HepG2 (cell line): ENCODE measurements around the gene YY1. TPM values are rescaled to one million over a fixed set of nuclear protein-coding genes. Genes with fewer than 3 reads are reported as not detected.

Experiments
- ATAC-seq: fragments of 200-7000 bp; cut with Tn5 transposase; 3 replicates; pipeline ENCODE4 v1.9.1; 2020; ENCODE audit warnings: mild to moderate bottlenecking, moderate library complexity
- BruUV-seq: library from RNA; stranded (reverse); fragments of 400-500 nt; replicated peaks from 2 replicates; lab custom pipeline; 2021; lab: Mats Ljungman, UMichigan
- CTCF ChIA-PET: fragments of 300-600 bp; formaldehyde crosslinking; extraction: SDS; loops from one replicate; lab custom pipeline; 2021; ENCODE audit warnings: low total read pairs, inconsistent platforms, low intra/inter-chr PET ratio; lab: Yijun Ruan, JAX
- POLR2A ChIA-PET: fragments of 350-600 bp; sonication (Branson Sonifier 250); formaldehyde crosslinking; loops from one replicate; lab custom pipeline; 2020; ENCODE audit warnings: antibody characterized with exemption, inconsistent platforms; lab: Yijun Ruan, JAX
- DNase-seq: peaks from one replicate; pipeline ENCODE4 v3.0.0-alpha.2; 2015; ENCODE audit warnings: low spot score
- FAIRE-seq: peaks from 3 replicates; lab custom pipeline; 2011; peaks lifted over from hg19 to GRCh38; lab: Jason Lieb, UNC
- H2AFZ ChIP-seq: one replicate; pipeline ENCODE4 v1.6.1; 2011; ENCODE audit warnings: low read length, inconsistent platforms
- H3K27ac ChIP-seq: fragments of 300-600 bp; 3 replicates; pipeline ENCODE4 v1.8.0; 2011; ENCODE audit warnings: mixed run types, mild to moderate bottlenecking, mixed read lengths, low read length, inconsistent platforms; ENCODE audit not compliant: insufficient read depth; ENCODE audit errors: extremely low read length
- H3K27me3 ChIP-seq, 2 experiments: fragments of 200-600 bp in 1 of 2; 2 replicates in 1 of 2; 3 replicates in 1 of 2; pipeline versions ENCODE4 v1.6.0 to v1.8.0; 2011; ENCODE audit warnings: low read length in 2 of 2, mild to moderate bottlenecking in 2 of 2, moderate library complexity in 2 of 2, inconsistent platforms in 1 of 2; ENCODE audit not compliant: insufficient read depth in 2 of 2, control insufficient read depth in 1 of 2
- H3K36me3 ChIP-seq, 2 experiments: fragments of 200-600 bp in 1 of 2; replicated peaks in 1 of 2; 2 replicates in 1 of 2; 3 replicates in 1 of 2; pipeline versions ENCODE4 v1.5.1 to v1.8.0; 2011; ENCODE audit warnings: low read length in 2 of 2, inconsistent platforms in 1 of 2; ENCODE audit not compliant: insufficient read depth in 2 of 2, control insufficient read depth in 1 of 2
- H3K4me1 ChIP-seq: 2 replicates; pipeline ENCODE4 v1.5.1; 2012; ENCODE audit warnings: low read length, inconsistent platforms; ENCODE audit not compliant: insufficient read depth
- H3K4me2 ChIP-seq: 2 replicates; pipeline ENCODE4 v1.6.0; 2011; ENCODE audit warnings: low read depth, low read length, inconsistent platforms
- H3K4me3 ChIP-seq, 3 experiments: fragments of 200-600 bp in 1 of 3; sonication (generic), shearing (Covaris generic) in 1 of 3; replicated peaks in 1 of 3; 2 replicates each; pipeline ENCODE4 v1.5.1; 2011 to 2016; ENCODE audit warnings: low read length in 3 of 3, inconsistent platforms in 2 of 3, low read depth in 2 of 3, mild to moderate bottlenecking in 2 of 3, control low read depth in 1 of 3, mixed read lengths in 1 of 3; ENCODE audit not compliant: insufficient read depth in 1 of 3
- H3K79me2 ChIP-seq: one replicate; pipeline ENCODE4 v1.6.1; 2011; ENCODE audit warnings: low read length, inconsistent platforms; ENCODE audit not compliant: insufficient read depth
- H3K9ac ChIP-seq: 2 replicates; pipeline ENCODE4 v1.6.0; 2011; ENCODE audit warnings: mild to moderate bottlenecking, low read depth, low read length, inconsistent platforms; ENCODE audit not compliant: insufficient read depth
- H3K9me3 ChIP-seq: 2 replicates; pipeline ENCODE4 v1.5.1; 2012; ENCODE audit warnings: mild to moderate bottlenecking, low read length
- H4K20me1 ChIP-seq: 2 replicates; pipeline ENCODE4 v1.6.0; 2011; ENCODE audit warnings: inconsistent platforms, mild to moderate bottlenecking, low read length, moderate library complexity; ENCODE audit not compliant: insufficient read depth
- CTCF ChIP-seq: sonication (generic); formaldehyde crosslinking; IDR thresholded peaks from 2 replicates; pipeline ENCODE4 v1.5.0; 2020; ENCODE audit warnings: mild to moderate bottlenecking, missing genetic modification reagents, moderate library complexity
- EED ChIP-seq: sonication (generic); formaldehyde crosslinking; IDR thresholded peaks from 2 replicates; pipeline ENCODE4 v1.5.0; 2020; ENCODE audit warnings: mild to moderate bottlenecking, missing genetic modification reagents
- HDAC2 ChIP-seq: sonication (generic); formaldehyde crosslinking; IDR thresholded peaks from 2 replicates; pipeline ENCODE4 v1.4.0; 2020; ENCODE audit warnings: missing genetic modification reagents
- KDM3A ChIP-seq: IDR thresholded peaks from 2 replicates; pipeline ENCODE4 v1.6.1; 2018; ENCODE audit warnings: low read depth, missing compliant biosample characterization
- NBN ChIP-seq: fragments of 450-650 bp; conservative IDR thresholded peaks from 2 replicates; pipeline ENCODE4 v1.6.1; 2017
- NCOA2 ChIP-seq: sonication (generic); formaldehyde crosslinking; IDR thresholded peaks from 2 replicates; pipeline ENCODE4 v1.8.0; 2022; ENCODE audit warnings: inconsistent platforms
- NONO ChIP-seq, 2 experiments: fragments of 450-650 bp in 1 of 2; sonication (generic) in 1 of 2; formaldehyde crosslinking in 1 of 2; IDR thresholded peaks in 1 of 2; conservative IDR thresholded peaks in 1 of 2; 2 replicates each; pipeline versions ENCODE4 v1.6.1 to v1.8.0; 2017 to 2022; ENCODE audit warnings: mild to moderate bottlenecking in 1 of 2, missing genetic modification reagents in 1 of 2, moderate library complexity in 1 of 2
- PHF8 ChIP-seq: sonication (generic); formaldehyde crosslinking; IDR thresholded peaks from 2 replicates; pipeline ENCODE4 v1.5.0; 2020; ENCODE audit warnings: missing genetic modification reagents
- POGZ ChIP-seq: sonication (generic); formaldehyde crosslinking; IDR thresholded peaks from 2 replicates; pipeline ENCODE4 v1.4.0; 2020; ENCODE audit warnings: mild to moderate bottlenecking, missing genetic modification reagents
- TAF1 ChIP-seq: sonication (generic); formaldehyde crosslinking; IDR thresholded peaks from 2 replicates; pipeline ENCODE4 v1.4.0; 2020; ENCODE audit warnings: missing genetic modification reagents
- TMF1 ChIP-seq: sonication (generic); formaldehyde crosslinking; IDR thresholded peaks from 2 replicates; pipeline ENCODE4 v1.8.1; 2022; ENCODE audit warnings: low read depth, missing genetic modification reagents
- UBTF ChIP-seq: sonication (generic); formaldehyde crosslinking; IDR thresholded peaks from 2 replicates; pipeline ENCODE4 v1.4.0; 2020; ENCODE audit warnings: mild to moderate bottlenecking, missing genetic modification reagents
- ZEB1 ChIP-seq: IDR thresholded peaks from 2 replicates; pipeline ENCODE4 v1.6.1; 2012; ENCODE audit warnings: mild to moderate bottlenecking, low read depth, inconsistent platforms; ENCODE audit not compliant: insufficient replicate concordance
- ZFP91 ChIP-seq: sonication (generic); formaldehyde crosslinking; IDR thresholded peaks from 2 replicates; pipeline ENCODE4 v1.9.0; 2022; ENCODE audit warnings: missing genetic modification reagents, mild to moderate bottlenecking, borderline replicate concordance
- ZFY ChIP-seq: sonication (generic); formaldehyde crosslinking; IDR thresholded peaks from 2 replicates; pipeline ENCODE4 v1.4.0; 2020; ENCODE audit warnings: missing genetic modification reagents
- ZNF333 ChIP-seq: sonication (generic); formaldehyde crosslinking; IDR thresholded peaks from 2 replicates; pipeline ENCODE4 v1.4.0; 2020; ENCODE audit warnings: mild to moderate bottlenecking, missing genetic modification reagents, borderline replicate concordance
- ZNF629 ChIP-seq: sonication (generic); formaldehyde crosslinking; conservative IDR thresholded peaks from 2 replicates; pipeline ENCODE4 v1.5.0; 2020; ENCODE audit warnings: missing genetic modification reagents
- ZSCAN31 ChIP-seq: sonication (generic); formaldehyde crosslinking; IDR thresholded peaks from 2 replicates; pipeline ENCODE4 v1.5.0; 2020; ENCODE audit warnings: low read depth, mild to moderate bottlenecking, missing genetic modification reagents
- WGBS: methylation state at CpG from one replicate; pipeline ENCODE4 v1.1.6; 2017; ENCODE audit warnings: low lambda C conversion rate; 5-methylcytosine and 5-hydroxymethylcytosine counted together
- in situ Hi-C: cut with HindIII; loops from 2 replicates; pipeline ENCODE4 v1.10.0; 2017; ENCODE audit warnings: low pct_unique_long_range_greater_than_20kb; ENCODE audit not compliant: extremely low pct_ligation_motif_present
- intact Hi-C: fragments of 100-400 bp; cut with micrococcal nuclease; formaldehyde crosslinking; loops from one replicate; pipeline ENCODE4 v1.10.0; 2022; ENCODE audit not compliant: unreplicated experiment
- polyA plus RNA-seq, 8 experiments: library from polyadenylated mRNA; depleted of rRNA in 3 of 8; stranded (reverse) in 7 of 8; unstranded in 1 of 8; fragments of >200 nt; fragmentation: Illumina TruSeq in 4 of 8; extraction: Trizol in 4 of 8; gene quantifications; 2 replicates each; pipeline versions ENCODE4 v1.2.1 to v1.2.3, GENCODE V29; 2011 to 2016; ENCODE audit warnings: low read depth in 4 of 8, missing spikeins in 1 of 8, mixed read lengths in 1 of 8; ENCODE audit not compliant: insufficient read depth in 1 of 8
- total RNA-seq, 5 experiments: library from RNA; depleted of rRNA; stranded (reverse); fragments of >200 nt; fragmentation: Illumina TruSeq; extraction: Trizol; gene quantifications; 2 replicates each; pipeline ENCODE4 v1.2.3, GENCODE V29; 2016; ENCODE audit warnings: low read depth in 1 of 5

Gene YY1
- total and polyA plus RNA-seq, 2 of the 13 experiments (the other 11 are each of a cell fraction or from before 2014, with no cell fraction given), result 29.4 to 68.1 TPM

GRCh38 chr14:100306998-100307765, 68.2 kb downstream of the YY1 start:
- no peaks in the 10 kb centered on the region for H3K79me2 ChIP-seq
- H3K4me3 ChIP-seq, result peak overlapping the region; percentile 73 to 87 (median 81)
- peak overlapping the region; percentile 78 for H3K9ac ChIP-seq
- H3K9me3 ChIP-seq, result no peaks in the 10 kb centered on the region
- no peak overlapping the region for H2AFZ ChIP-seq
- BruUV-seq, result TSS peak; percentile 82
- POLR2A ChIA-PET, result interaction anchor here (0.7 to 2.6 kb wide), 2 partner anchors 17 to 68 kb away, joined by 3 to 7 read pairs; a partner anchor contains a TSS
- WGBS, result under 1% methylated on average over 30 of the region's 49 CpGs
- H3K4me2 ChIP-seq, result peak overlapping the region; percentile 80
- FAIRE-seq, result no peak
- no peak for DNase-seq
- H3K4me1 ChIP-seq, result peaks cover 57% of the 10 kb centered on the region
- H3K36me3 ChIP-seq, result no peaks in the 10 kb centered on the region
- in situ Hi-C loops (loop anchor here (5.0 kb wide), 1 partner anchor 70 kb away; the partner anchor contains the start of gene WDR25), intact Hi-C loops (loop anchor here (2.0 kb wide), 1 partner anchor 16 kb away; the partner anchor contains the start of gene SLC25A47)
- peak; percentile 46 for ATAC-seq
- CTCF ChIA-PET, result no interaction called here
- H3K27ac ChIP-seq, result peak overlapping the region; percentile 54
- no peaks in the 10 kb centered on the region; the same call in 1 of the 2 replicates for H4K20me1 ChIP-seq
- peaks cover 0 to 9% of the 10 kb centered on the region in 2 experiments; a peak in 4 of 5 replicates for H3K27me3 ChIP-seq
- 0 out of 2 replicates have a peak, but pooled peaks have one; percentile 18 for TF ChIP-seq ZSCAN31 (CRISPR knock-in tag)
- no peak for TF ChIP-seq ZEB1
- peak; percentile 58; the same call in 1 of the 2 replicates for TF ChIP-seq EED
- TF ChIP-seq PHF8 (CRISPR knock-in tag), result peak; percentile 18; the same call in 1 of the 2 replicates
- TF ChIP-seq NONO (IDR thresholded peaks at IDR 0.05), result no peak
- peak; percentile 70 for TF ChIP-seq NONO (CRISPR knock-in tag; conservative IDR thresholded peaks at IDR 0.05)
- peak; percentile 37; the same call in 1 of the 2 replicates for TF ChIP-seq POGZ (CRISPR knock-in tag)
- peak; percentile 10 for TF ChIP-seq ZFY
- peak; percentile 45; the same call in 1 of the 2 replicates for TF ChIP-seq UBTF
- TF ChIP-seq ZNF629 (CRISPR knock-in tag), result no peak
- peak; percentile 10; the same call in 1 of the 2 replicates for TF ChIP-seq NCOA2 (CRISPR knock-in tag)
- no peak for TF ChIP-seq NBN
- TF ChIP-seq ZNF333, result no peak
- no peak for TF ChIP-seq TMF1 (CRISPR knock-in tag)
- 0 out of 2 replicates have a peak, but pooled peaks have one; percentile 47 for TF ChIP-seq ZFP91
- TF ChIP-seq HDAC2 (CRISPR knock-in tag), result peak; percentile 37; the same call in 1 of the 2 replicates
- peak; percentile 31 for TF ChIP-seq TAF1 (CRISPR knock-in tag)
- TF ChIP-seq CTCF (CRISPR knock-in tag), result no peak; the same call in 1 of the 2 replicates
- TF ChIP-seq KDM3A (CRISPR knock-in tag), result peak; percentile 44; the same call in 1 of the 2 replicates
